WI38 (cell line): ENCODE data around the gene PEF1.

Experiments
- H3K4me3 ChIP-seq: 2 replicates; pipeline ENCODE4 v1.5.1; 2011; ENCODE audit warnings: low read depth, mild to moderate bottlenecking, control low read depth, low read length
- CTCF ChIP-seq: IDR thresholded peaks from 2 replicates; pipeline ENCODE4 v1.5.1; 2012; ENCODE audit warnings: low read depth, mild to moderate bottlenecking, control low read depth, low read length

The PEF1 gene

GRCh38 chr1:31586376-31587327 lies 58.0 kb downstream of the PEF1 start:
- TF ChIP-seq CTCF, result no peak
- no peak overlapping the region for H3K4me3 ChIP-seq

DNA sequence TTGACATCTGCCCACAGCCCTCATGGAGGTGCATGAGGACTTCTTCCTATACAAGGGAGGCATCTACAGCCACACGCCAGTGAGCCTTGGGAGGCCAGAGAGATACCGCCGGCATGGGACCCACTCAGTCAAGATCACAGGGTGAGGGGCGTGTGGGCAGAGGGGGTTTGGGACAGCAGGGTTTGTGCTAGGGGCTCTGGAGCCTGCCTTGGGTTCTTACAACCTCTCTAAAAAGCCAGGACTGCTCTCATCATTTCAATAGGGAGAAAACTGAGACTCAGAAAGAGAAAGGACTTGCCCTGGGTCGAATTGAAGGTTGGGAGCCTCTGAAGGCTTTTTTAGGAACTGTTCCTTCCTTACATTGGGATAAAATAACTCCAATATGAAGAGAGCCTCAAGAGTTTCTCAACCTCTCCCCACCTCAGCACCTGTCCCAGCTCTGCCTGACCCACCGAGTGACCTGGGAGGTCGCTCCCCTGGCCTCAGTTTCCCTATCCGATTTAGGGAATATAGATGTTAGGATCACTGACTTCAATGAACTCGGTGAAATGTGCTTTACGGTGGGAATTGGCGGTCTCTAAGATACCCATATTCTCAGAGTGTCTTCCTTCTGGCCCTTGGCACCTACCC lies 58.8 kb downstream of the PEF1 start:
- TF ChIP-seq CTCF, result no peak
- H3K4me3 ChIP-seq, result no peak overlapping the region

DNA sequence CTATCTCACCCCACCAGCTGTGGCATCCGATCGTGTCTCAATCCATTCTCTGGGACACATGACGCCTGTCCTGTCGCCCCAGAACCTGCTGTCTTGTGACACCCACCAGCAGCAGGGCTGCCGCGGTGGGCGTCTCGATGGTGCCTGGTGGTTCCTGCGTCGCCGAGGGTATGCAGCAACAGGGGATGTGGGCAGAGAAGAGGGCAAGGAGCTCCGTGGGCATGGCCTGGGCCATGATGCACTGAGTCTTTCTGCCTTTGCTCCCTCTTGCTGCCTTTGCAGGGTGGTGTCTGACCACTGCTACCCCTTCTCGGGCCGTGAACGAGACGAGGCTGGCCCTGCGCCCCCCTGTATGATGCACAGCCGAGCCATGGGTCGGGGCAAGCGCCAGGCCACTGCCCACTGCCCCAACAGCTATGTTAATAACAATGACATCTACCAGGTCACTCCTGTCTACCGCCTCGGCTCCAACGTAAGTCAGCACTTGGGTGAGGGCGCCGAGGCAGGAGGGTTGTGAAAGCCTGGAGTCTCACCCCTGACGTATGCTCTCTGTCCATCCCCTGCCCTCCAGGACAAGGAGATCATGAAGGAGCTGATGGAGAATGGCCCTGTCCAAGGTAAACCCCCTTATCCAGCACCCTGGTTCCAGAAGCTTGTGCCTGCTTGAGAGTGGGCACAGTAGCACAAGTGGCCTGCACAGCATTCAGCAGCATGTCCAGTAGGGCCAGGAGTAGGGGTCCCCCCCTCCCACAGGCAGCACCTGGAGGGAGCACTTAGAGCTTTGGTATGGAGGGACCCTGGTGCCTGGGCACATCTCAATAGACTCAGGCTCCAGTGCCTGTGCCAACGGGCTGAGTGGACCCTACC lies 59.6 kb downstream of the PEF1 start:
- no peak for TF ChIP-seq CTCF
- H3K4me3 ChIP-seq, result no peak overlapping the region

- H3K4me3 ChIP-seq, result no peak overlapping the region
- no peak for TF ChIP-seq CTCF
Observed at GRCh38 chr1:31583995-31584868, 60.4 kb downstream of the PEF1 start.

- no peak overlapping the region for H3K4me3 ChIP-seq
- TF ChIP-seq CTCF, result no peak
Observed at GRCh38 chr1:31583082-31583994, 61.3 kb downstream of the PEF1 start.
